Esophagus muscularis mucosa (tissue), 4 donors: ENCODE results near the gene ZNF256. TPM values are rescaled to one million over a fixed set of nuclear protein-coding genes. Genes with fewer than 3 reads are reported as not detected.
"Not testable (repeated sequence)": the region's sequence is repeated elsewhere in the genome, so short reads cannot be mapped to it uniquely, and the experiment has no call there.

Experiments used
- DNase-seq: peaks from one replicate; pipeline ENCODE4 v3.0.0-alpha.2; 2017; ENCODE audit errors: extremely low spot score
- H3K27ac ChIP-seq, 4 donors: fragments of 200-600 bp; sonication (generic); replicated peaks in 1 of 4; 1 replicate in 3 of 4; 2 replicates in 1 of 4; pipeline ENCODE4 v1.5.1; 2016 to 2019; ENCODE audit warnings: mild to moderate bottlenecking in 1 of 4
- H3K27me3 ChIP-seq, 4 donors: fragments of 200-600 bp; sonication (generic); one replicate each; pipeline versions ENCODE4 v1.5.1 to v1.6.0; 2016 to 2019
- H3K36me3 ChIP-seq, 4 donors: fragments of 200-600 bp; sonication (generic); one replicate each; pipeline ENCODE4 v1.5.1; 2016 to 2019
- H3K4me1 ChIP-seq, 4 donors: fragments of 200-600 bp; sonication (generic); one replicate each; pipeline ENCODE4 v1.5.1; 2016 to 2019
- H3K4me3 ChIP-seq, 4 donors: fragments of 200-600 bp; sonication (generic); 1 replicate in 2 of 4; 2 replicates in 2 of 4; pipeline ENCODE4 v1.5.1; 2016 to 2019; ENCODE audit warnings: mild to moderate bottlenecking in 4 of 4, moderate library complexity in 1 of 4
- H3K9me3 ChIP-seq, 4 donors: fragments of 200-600 bp; sonication (generic); 1 replicate in 3 of 4; 2 replicates in 1 of 4; pipeline ENCODE4 v1.5.1; 2016 to 2019
- CTCF ChIP-seq, 3 experiments: fragments of 200-600 bp in 2 of 3; fragments of 450-650 bp in 1 of 3; sonication (generic) in 2 of 3; IDR thresholded peaks; one replicate each; pipeline ENCODE4 v1.5.1; 2017 to 2019; ENCODE audit warnings: antibody characterized with exemption in 3 of 3, mild to moderate bottlenecking in 2 of 3, moderate library complexity in 1 of 3
- EP300 ChIP-seq: sonication (generic); formaldehyde crosslinking; IDR thresholded peaks from one replicate; pipeline ENCODE4 v1.6.1; 2017; ENCODE audit warnings: antibody characterized with exemption
- POLR2A ChIP-seq: fragments of 450-650 bp; IDR thresholded peaks from one replicate; pipeline ENCODE4 v1.6.1; 2017; ENCODE audit warnings: antibody characterized with exemption, moderate library complexity, mild to moderate bottlenecking, low read depth
- POLR2AphosphoS5 ChIP-seq, 2 donors: sonication (generic); formaldehyde crosslinking; IDR thresholded peaks; one replicate each; pipeline ENCODE4 v1.6.1; 2017; ENCODE audit warnings: antibody characterized with exemption in 2 of 2
- WGBS: methylation state at CpG from one replicate; pipeline ENCODE4 v1.1.5; 2018; 5-methylcytosine and 5-hydroxymethylcytosine counted together
- intact Hi-C: fragments of 100-400 bp; cut with DNase I; formaldehyde crosslinking; loops from one replicate; pipeline ENCODE4 v1.15.1; 2023
- total RNA-seq, 4 donors: library from RNA; depleted of rRNA; stranded (reverse); fragments of >200 nt; gene quantifications; one replicate each; pipeline versions ENCODE4 v1.1.0 to v1.2.1, GENCODE V29; 2016

The ZNF256 gene
- total RNA-seq, 4 donors from 2014 or later: 4.0 to 5.2 (median 4.6) TPM

- H3K36me3 ChIP-seq: peaks cover 32 to 65% (median 50%) of the 10 kb centered on the region in 4 donors
- peaks cover 4 to 81% (median 57%) of the 10 kb centered on the region in 4 donors for H3K9me3 ChIP-seq
- no peak for DNase-seq
- no peaks in the 10 kb centered on the region for H3K27me3 ChIP-seq
- intact Hi-C loops: no loop called here
- H3K4me3 ChIP-seq: no peak overlapping the region
- H3K4me1 ChIP-seq: no peaks in the 10 kb centered on the region
- WGBS: 100% methylated on average over 4 of the region's 4 CpGs
- no peak overlapping the region for H3K27ac ChIP-seq
- TF ChIP-seq EP300 (no peak), CTCF (IDR thresholded peaks at IDR 0.05) (no peak), POLR2AphosphoS5 (IDR thresholded peaks at IDR 0.05) (no peak), POLR2A (no peak)
Measured at GRCh38 chr19:57927587-57927986, 19.9 kb downstream of the ZNF256 start.

GRCh38 chr19:57916168-57916995 lies 31.1 kb downstream of the ZNF256 start, which contains the start of gene ZNF417:
ZNF417 (minus strand) TSS chr19:57916592; CDS start chr19:57916411, 181 bp downstream.
- Histone ChIP-seq H3K36me3 (peaks cover 5 to 37% (median 34%) of the 10 kb centered on the region in 4 donors), H3K4me1 (peaks cover 13 to 21% (median 19%) of the 10 kb centered on the region in 4 donors), H3K27ac (peak within 1 kb of the TSS; percentile 83 to 88 (median 84)), H3K4me3 (peak within 1 kb of the TSS; percentile 60 to 97 (median 82))
- DNase-seq: peak; percentile 93
- TF ChIP-seq POLR2AphosphoS5 (IDR thresholded peaks at IDR 0.05): peak; percentile 82 to 85
- TF ChIP-seq CTCF (IDR thresholded peaks at IDR 0.05): peak; percentile 26 to 44 (median 37)
- WGBS: under 1% methylated on average over 34 of the region's 51 CpGs
- intact Hi-C loops, H3K9me3 ChIP-seq, H3K27me3 ChIP-seq: not testable (repeated sequence)

GRCh38 chr19:57914531-57914930 lies 33.0 kb downstream of the ZNF256 start:
- Histone ChIP-seq H3K9me3 (peaks cover 0 to 21% (median 17%) of the 10 kb centered on the region in 4 donors), H3K27me3 (no peaks in the 10 kb centered on the region), H3K36me3 (peaks cover 19 to 38% (median 37%) of the 10 kb centered on the region in 4 donors), H3K4me1 (peaks cover 13 to 21% (median 19%) of the 10 kb centered on the region in 4 donors), H3K4me3 (no peak overlapping the region), H3K27ac (no peak overlapping the region)
- no peak for TF ChIP-seq POLR2AphosphoS5 (IDR thresholded peaks at IDR 0.05)
- TF ChIP-seq POLR2A: no peak
- no peak for TF ChIP-seq CTCF (IDR thresholded peaks at IDR 0.05)
- TF ChIP-seq EP300: no peak
- intact Hi-C loops: no loop called here
- DNase-seq: no peak
- 96% methylated on average over 3 of the region's 3 CpGs for WGBS

- intact Hi-C loops: no loop called here
- H3K9me3 ChIP-seq: peaks cover 0 to 47% (median 32%) of the 10 kb centered on the region in 4 donors
- H3K4me1 ChIP-seq: peaks cover 0 to 7% (median 0%) of the 10 kb centered on the region in 4 donors
- H3K36me3 ChIP-seq: peaks cover 34 to 61% (median 51%) of the 10 kb centered on the region in 4 donors
- H3K27me3 ChIP-seq: no peaks in the 10 kb centered on the region
- no peak for TF ChIP-seq POLR2AphosphoS5 (IDR thresholded peaks at IDR 0.05)
- H3K4me3 ChIP-seq: no peak overlapping the region
- no peak for DNase-seq
- H3K27ac ChIP-seq: no peak overlapping the region
- 92% methylated on average over 3 of the region's 3 CpGs for WGBS
Measured at GRCh38 chr19:57907394-57907793, 40.1 kb downstream of the ZNF256 start.

- peaks cover 0 to 7% (median 0%) of the 10 kb centered on the region in 4 donors for H3K4me1 ChIP-seq
- H3K36me3 ChIP-seq: peaks cover 18 to 39% (median 30%) of the 10 kb centered on the region in 4 donors
- no peak overlapping the region for H3K27ac ChIP-seq
- TF ChIP-seq CTCF (IDR thresholded peaks at IDR 0.05) (no peak), EP300 (no peak), POLR2AphosphoS5 (IDR thresholded peaks at IDR 0.05) (no peak), POLR2A (no peak)
- H3K9me3 ChIP-seq: peaks cover 0 to 34% (median 20%) of the 10 kb centered on the region in 4 donors
- DNase-seq: no peak
- no peaks in the 10 kb centered on the region for H3K27me3 ChIP-seq
- H3K4me3 ChIP-seq: no peak overlapping the region
- intact Hi-C loops: no loop called here
- 91% methylated on average over 6 of the region's 6 CpGs for WGBS
Measured at GRCh38 chr19:57905258-57905657, 42.2 kb downstream of the ZNF256 start.
